ENCODE results near the gene LIMS2.

DNA sequence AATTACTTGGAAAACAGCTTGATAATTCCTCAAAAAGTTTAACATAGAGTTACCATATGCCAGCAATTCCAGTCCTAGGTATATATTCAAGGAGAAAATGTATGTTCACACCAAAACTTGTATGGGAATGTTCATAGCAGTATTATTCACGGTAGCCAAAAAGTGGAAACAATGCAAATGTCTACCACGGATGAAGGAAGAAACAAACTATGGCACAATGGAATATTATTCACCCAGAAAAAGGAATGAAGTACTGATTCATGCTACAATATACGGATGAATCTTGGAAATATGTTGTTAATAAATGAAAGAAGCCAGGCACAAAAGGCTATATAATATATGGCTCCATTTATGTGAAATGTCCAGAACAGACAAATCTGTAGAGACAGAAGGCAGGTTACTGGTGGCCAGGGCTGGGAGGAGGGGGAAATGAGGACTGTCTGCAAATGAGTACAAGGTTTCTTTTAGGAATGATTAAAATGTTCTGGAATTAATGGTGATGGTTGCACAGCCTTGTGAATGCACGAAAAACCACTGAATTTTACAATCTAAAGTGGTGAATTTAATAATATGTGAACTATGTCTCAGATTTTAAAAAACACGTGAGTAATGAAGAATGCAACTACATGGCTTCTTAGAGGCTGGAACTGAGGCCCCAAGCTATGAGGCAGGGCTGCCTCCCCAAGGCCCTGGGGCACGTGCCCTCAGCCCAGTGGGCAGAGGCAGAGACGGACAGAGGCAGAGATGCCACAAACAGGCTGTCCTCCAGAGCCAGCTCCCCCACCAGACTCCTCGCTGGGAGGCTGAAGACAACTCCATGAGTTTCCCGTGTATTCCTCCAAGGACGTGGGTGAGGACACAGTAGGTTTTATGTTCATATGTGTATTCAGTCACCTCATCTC lies 5.0 kb downstream of the LIMS2 start:
- TF ChIP-seq, protein P1, sequence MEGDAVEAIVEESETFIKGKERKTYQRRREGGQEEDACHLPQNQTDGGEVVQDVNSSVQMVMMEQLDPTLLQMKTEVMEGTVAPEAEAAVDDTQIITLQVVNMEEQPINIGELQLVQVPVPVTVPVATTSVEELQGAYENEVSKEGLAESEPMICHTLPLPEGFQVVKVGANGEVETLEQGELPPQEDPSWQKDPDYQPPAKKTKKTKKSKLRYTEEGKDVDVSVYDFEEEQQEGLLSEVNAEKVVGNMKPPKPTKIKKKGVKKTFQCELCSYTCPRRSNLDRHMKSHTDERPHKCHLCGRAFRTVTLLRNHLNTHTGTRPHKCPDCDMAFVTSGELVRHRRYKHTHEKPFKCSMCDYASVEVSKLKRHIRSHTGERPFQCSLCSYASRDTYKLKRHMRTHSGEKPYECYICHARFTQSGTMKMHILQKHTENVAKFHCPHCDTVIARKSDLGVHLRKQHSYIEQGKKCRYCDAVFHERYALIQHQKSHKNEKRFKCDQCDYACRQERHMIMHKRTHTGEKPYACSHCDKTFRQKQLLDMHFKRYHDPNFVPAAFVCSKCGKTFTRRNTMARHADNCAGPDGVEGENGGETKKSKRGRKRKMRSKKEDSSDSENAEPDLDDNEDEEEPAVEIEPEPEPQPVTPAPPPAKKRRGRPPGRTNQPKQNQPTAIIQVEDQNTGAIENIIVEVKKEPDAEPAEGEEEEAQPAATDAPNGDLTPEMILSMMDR (IDR thresholded peaks at IDR 0.05): no peak
- no peak for TF ChIP-seq POLR2A (IDR thresholded peaks at IDR 0.05)

Measured in body of pancreas (tissue), 4 donors.